Skeletal muscle tissue (tissue), 4 donors: ENCODE results near the gene CFAP161. TPM values are rescaled to one million over a fixed set of nuclear protein-coding genes. Genes with fewer than 3 reads are reported as not detected.

Experiments
- H3K27ac ChIP-seq: one replicate; pipeline ENCODE4 v1.7.0; 2013; ENCODE audit warnings: mild to moderate bottlenecking, low read depth, low read length, inconsistent platforms
- H3K27me3 ChIP-seq, 3 donors: one replicate each; pipeline ENCODE4 v1.7.0; 2013; ENCODE audit warnings: low read length in 3 of 3; ENCODE audit not compliant: control insufficient read depth in 3 of 3, insufficient read depth in 3 of 3
- H3K36me3 ChIP-seq, 3 donors: one replicate each; pipeline ENCODE4 v1.7.0; 2013; ENCODE audit warnings: low read length in 3 of 3; ENCODE audit not compliant: control insufficient read depth in 3 of 3, insufficient read depth in 3 of 3
- H3K4me1 ChIP-seq, 3 donors: one replicate each; pipeline ENCODE4 v1.7.0; 2013; ENCODE audit warnings: low read length in 3 of 3, mild to moderate bottlenecking in 3 of 3; ENCODE audit not compliant: control insufficient read depth in 3 of 3, insufficient read depth in 3 of 3
- H3K4me3 ChIP-seq, 3 donors: one replicate each; pipeline ENCODE4 v1.7.0; 2013; ENCODE audit warnings: low read length in 3 of 3
- H3K9ac ChIP-seq, 3 donors: one replicate each; pipeline ENCODE4 v1.7.0; 2013; ENCODE audit warnings: low read length in 3 of 3, mild to moderate bottlenecking in 3 of 3, moderate library complexity in 2 of 3, low read depth in 1 of 3
- H3K9me3 ChIP-seq, 3 donors: one replicate each; pipeline ENCODE4 v1.7.0; 2013; ENCODE audit warnings: low read length in 3 of 3; ENCODE audit not compliant: control insufficient read depth in 3 of 3
- total RNA-seq: library from RNA; depleted of rRNA; stranded (reverse); fragments of >200 nt; gene quantifications from one replicate; pipeline ENCODE4 v1.2.3, GENCODE V29; 2014
- donor health status: Osteomylitis.

The CFAP161 gene
- total RNA-seq, 1 donor from 2014 or later, result 5.7 TPM

DNA sequence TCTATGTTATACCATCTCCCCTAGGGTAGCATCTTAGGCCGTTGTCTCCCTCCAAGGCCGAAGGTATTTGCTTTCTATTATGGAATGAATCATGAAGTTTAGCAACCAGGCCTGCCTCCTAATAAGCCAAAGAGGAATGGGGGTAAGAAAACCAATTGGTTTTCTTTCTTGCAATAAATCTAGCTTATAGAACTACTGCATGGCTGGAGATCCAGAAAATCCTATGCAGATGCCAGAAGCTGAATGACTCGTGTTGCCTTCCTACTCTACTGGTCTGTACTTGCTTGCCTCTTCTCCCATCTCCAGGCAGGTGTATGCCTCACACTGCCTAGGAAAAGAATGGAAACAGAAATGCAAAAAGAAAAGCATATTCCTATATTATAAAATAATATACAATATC lies 31.5 kb downstream of the CFAP161 start:
- no peak overlapping the region for H3K27ac ChIP-seq
- no peak overlapping the region for H3K9ac ChIP-seq
- peaks cover 0 to 3% (median 0%) of the 10 kb centered on the region in 3 donors for H3K27me3 ChIP-seq
- no peaks in the 10 kb centered on the region for H3K36me3 ChIP-seq
- H3K9me3 ChIP-seq, result no peaks in the 10 kb centered on the region
- H3K4me1 ChIP-seq, result peaks cover 12 to 15% (median 14%) of the 10 kb centered on the region in 3 donors
- H3K4me3 ChIP-seq, result no peak overlapping the region

DNA sequence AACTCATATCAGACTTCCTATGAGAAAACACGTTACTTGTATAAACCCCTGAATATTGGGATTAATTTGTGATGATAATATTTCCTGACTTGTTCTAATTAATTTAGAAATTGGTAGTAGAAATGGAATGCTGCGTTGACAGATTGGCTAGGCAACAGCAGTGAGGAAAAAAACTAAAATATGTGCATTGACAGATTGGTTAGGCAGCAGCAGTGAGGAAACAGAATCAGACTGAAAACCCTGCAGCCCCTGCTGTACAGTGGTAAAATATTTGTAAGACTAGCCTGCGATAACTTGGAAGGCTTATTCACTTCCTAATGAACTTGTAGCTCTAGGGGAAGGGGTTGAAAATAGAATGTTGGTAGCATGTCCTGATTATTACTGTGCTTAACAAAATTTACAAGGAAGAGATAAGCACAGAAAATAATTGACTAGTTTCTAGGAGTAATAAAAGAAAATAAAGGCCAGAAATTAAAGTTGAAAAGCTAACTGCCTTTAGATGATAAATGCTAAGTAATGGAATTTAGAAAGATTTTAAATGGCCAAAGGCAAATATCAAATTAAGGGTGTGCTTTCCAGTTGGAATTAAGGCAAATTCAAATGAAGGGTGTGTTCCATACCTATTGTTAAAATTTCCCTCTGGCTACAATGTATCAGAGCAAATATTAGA lies 32.7 kb downstream of the CFAP161 start:
- Histone ChIP-seq H3K27me3 (no peaks in the 10 kb centered on the region), H3K27ac (no peak overlapping the region), H3K9ac (no peak overlapping the region), H3K9me3 (no peaks in the 10 kb centered on the region), H3K4me1 (peaks cover 4 to 7% (median 6%) of the 10 kb centered on the region in 3 donors), H3K36me3 (no peaks in the 10 kb centered on the region), H3K4me3 (no peak overlapping the region)

DNA sequence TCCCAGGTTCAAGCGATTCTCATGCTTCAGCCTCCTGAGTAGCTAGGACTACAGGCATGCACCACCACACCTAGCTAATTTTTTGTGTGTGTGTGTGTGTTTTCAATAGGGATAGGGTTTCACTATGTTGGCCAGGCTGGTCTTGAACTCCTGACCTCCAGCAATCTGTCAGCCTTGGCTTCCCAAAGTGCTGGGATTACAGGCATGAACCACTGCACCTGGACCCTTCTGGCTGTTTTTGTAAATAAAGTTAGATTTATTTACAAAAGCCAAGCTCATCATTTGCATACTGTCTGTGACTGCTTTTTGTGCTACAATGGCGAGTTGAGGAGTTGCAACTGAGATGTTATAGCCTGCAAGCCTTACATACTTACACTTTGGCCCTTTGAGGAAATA lies 34.1 kb downstream of the CFAP161 start:
- no peaks in the 10 kb centered on the region for H3K27me3 ChIP-seq
- peaks cover 3 to 7% (median 7%) of the 10 kb centered on the region in 3 donors for H3K4me1 ChIP-seq
- H3K27ac ChIP-seq, result no peak overlapping the region
- H3K36me3 ChIP-seq, result no peaks in the 10 kb centered on the region
- H3K4me3 ChIP-seq, result no peak overlapping the region
- H3K9me3 ChIP-seq, result no peaks in the 10 kb centered on the region
- no peak overlapping the region for H3K9ac ChIP-seq

DNA sequence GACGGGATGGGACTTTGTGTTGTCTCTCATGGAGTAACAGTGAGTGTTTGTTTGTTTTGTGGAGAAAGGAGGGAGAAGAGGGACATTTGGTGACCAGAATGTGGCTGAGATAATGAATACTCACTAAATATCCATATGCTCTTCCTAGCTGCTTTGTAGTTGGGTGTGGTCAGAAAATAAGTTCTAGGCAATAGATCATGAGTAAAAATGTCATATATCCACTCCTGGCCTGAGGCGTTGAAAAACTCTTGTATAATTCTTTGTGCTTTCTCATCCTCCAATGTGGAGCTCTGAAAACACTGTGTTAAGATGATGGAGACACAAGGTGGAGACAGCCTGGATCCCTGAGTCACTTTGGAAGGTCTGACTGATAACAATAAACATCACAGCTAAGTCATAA lies 34.6 kb downstream of the CFAP161 start:
- H3K9me3 ChIP-seq, result no peaks in the 10 kb centered on the region
- H3K27ac ChIP-seq, result no peak overlapping the region
- peaks cover 3 to 7% (median 7%) of the 10 kb centered on the region in 3 donors for H3K4me1 ChIP-seq
- H3K4me3 ChIP-seq, result no peak overlapping the region
- no peaks in the 10 kb centered on the region for H3K27me3 ChIP-seq
- H3K9ac ChIP-seq, result no peak overlapping the region
- H3K36me3 ChIP-seq, result no peaks in the 10 kb centered on the region

GRCh38 chr15:81170511-81170910 lies 36.4 kb downstream of the CFAP161 start:
- Histone ChIP-seq H3K36me3 (no peaks in the 10 kb centered on the region), H3K9ac (no peak overlapping the region), H3K27me3 (no peaks in the 10 kb centered on the region), H3K27ac (no peak overlapping the region), H3K4me3 (no peak overlapping the region), H3K4me1 (peaks cover 3 to 17% (median 7%) of the 10 kb centered on the region in 3 donors), H3K9me3 (peaks cover 0 to 2% (median 0%) of the 10 kb centered on the region in 3 donors)

GRCh38 chr15:81171286-81171685 lies 37.2 kb downstream of the CFAP161 start:
- Histone ChIP-seq H3K9ac (no peak overlapping the region), H3K9me3 (peaks cover 0 to 2% (median 0%) of the 10 kb centered on the region in 3 donors), H3K4me3 (no peak overlapping the region), H3K27me3 (no peaks in the 10 kb centered on the region), H3K4me1 (peaks cover 7 to 22% (median 7%) of the 10 kb centered on the region in 3 donors), H3K36me3 (no peaks in the 10 kb centered on the region), H3K27ac (no peak overlapping the region)

- Histone ChIP-seq H3K4me1 (peaks cover 0 to 23% (median 12%) of the 10 kb centered on the region in 3 donors), H3K9ac (no peak overlapping the region), H3K36me3 (no peaks in the 10 kb centered on the region), H3K27me3 (peaks cover 0 to 3% (median 0%) of the 10 kb centered on the region in 3 donors), H3K9me3 (peaks cover 0 to 2% (median 0%) of the 10 kb centered on the region in 3 donors), H3K27ac (no peak overlapping the region), H3K4me3 (no peak overlapping the region)
These were observed 40.2 kb downstream of the CFAP161 start for GRCh38 chr15:81174125-81174791.

DNA sequence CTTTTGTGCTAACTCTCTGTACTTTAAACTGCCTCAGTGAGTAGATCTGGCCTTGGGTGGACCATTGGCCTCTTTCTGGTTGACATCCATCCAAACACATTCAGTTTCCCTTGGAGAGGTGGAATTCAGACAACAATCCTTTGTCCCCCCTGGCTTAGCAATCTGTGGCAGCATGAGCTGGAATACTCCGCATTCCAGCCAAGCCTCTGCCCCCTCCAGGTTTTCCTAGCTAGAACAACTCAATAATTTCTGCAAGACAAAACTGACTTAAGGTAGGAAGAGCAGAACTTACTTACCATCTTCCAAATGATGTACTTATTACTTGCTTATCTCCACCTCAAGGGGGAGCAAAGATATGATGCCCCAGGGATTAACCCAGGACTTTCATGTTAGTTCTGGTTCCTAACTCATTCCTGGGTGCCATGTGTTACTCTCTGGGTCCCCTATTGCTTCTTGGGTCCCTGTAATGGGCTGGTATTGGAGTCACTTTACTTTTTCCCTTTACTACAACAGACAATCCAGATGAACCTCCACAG lies 40.8 kb downstream of the CFAP161 start:
- no peak overlapping the region for H3K27ac ChIP-seq
- H3K36me3 ChIP-seq, result no peaks in the 10 kb centered on the region
- H3K4me3 ChIP-seq, result no peak overlapping the region
- H3K27me3 ChIP-seq, result peaks cover 0 to 3% (median 3%) of the 10 kb centered on the region in 3 donors
- H3K4me1 ChIP-seq, result peaks cover 0 to 23% (median 12%) of the 10 kb centered on the region in 3 donors
- H3K9me3 ChIP-seq, result peaks cover 0 to 2% (median 0%) of the 10 kb centered on the region in 3 donors
- no peak overlapping the region for H3K9ac ChIP-seq

DNA sequence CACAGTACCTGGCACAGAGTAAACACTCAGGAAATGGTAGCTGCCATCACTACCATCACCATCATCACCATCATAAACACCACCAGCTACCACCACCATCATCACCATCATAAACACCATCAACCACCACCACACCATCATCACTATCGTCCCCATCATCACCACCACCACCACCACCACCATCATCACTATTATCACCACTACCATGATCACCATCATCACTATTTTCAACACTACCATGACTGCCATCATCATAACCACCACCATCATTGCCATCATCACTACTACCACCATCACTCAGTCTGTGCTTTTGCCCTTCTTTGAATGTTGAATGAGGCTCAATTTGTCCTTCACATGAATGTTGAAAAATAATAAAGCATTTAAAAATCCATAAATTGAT lies 41.4 kb downstream of the CFAP161 start:
- no peaks in the 10 kb centered on the region for H3K36me3 ChIP-seq
- H3K9me3 ChIP-seq, result peaks cover 0 to 2% (median 0%) of the 10 kb centered on the region in 3 donors
- H3K4me3 ChIP-seq, result no peak overlapping the region
- peaks cover 0 to 3% (median 3%) of the 10 kb centered on the region in 3 donors for H3K27me3 ChIP-seq
- peaks cover 0 to 23% (median 12%) of the 10 kb centered on the region in 3 donors for H3K4me1 ChIP-seq
- H3K9ac ChIP-seq, result no peak overlapping the region
- H3K27ac ChIP-seq, result peak overlapping the region; percentile 19
